Measurements from ENCODE around the gene JOSD2.
"Not testable (repeated sequence)": the region's sequence is repeated elsewhere in the genome, so short reads cannot be mapped to it uniquely, and the experiment has no call there.

JOSD2 gene

GRCh38 chr19:50535672-50536187 is 24.7 kb upstream of the JOSD2 start:
- DNase-seq (ENCODE audit: low read depth), result no peak
- no peak overlapping the region for H3K4me3 ChIP-seq (ENCODE audit: control insufficient read depth, low read depth, low read length)
- no peak for TF ChIP-seq CTCF (IDR thresholded peaks at IDR 0.05; ENCODE audit: control insufficient read depth, insufficient read depth, low read depth, low read length, missing control alignments)

DNA sequence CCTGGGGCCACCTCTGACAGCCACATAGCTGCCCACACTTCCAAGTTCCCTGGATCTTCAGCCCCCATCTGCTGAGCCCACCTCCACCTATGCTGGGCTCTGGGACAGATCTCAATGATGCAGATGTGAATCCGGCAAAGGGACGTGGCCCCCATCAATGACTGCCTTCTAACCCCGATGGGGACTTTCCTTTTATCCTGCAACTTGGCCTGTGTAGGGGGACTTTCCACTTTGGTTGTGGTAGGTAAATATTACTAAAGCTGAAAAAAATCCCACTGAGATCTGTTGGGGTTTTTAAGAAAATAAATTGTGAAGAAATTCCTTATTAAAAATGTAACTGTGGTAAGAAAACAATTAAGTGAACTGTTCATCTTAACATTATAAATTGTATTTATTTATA is 23.5 kb upstream of the JOSD2 start:
- no peak for TF ChIP-seq CTCF (IDR thresholded peaks at IDR 0.05; ENCODE audit: control insufficient read depth, insufficient read depth, low read depth, low read length, missing control alignments)
- H3K4me3 ChIP-seq (ENCODE audit: control insufficient read depth, low read depth, low read length), result no peak overlapping the region
- no peak for DNase-seq (ENCODE audit: low read depth)

DNA sequence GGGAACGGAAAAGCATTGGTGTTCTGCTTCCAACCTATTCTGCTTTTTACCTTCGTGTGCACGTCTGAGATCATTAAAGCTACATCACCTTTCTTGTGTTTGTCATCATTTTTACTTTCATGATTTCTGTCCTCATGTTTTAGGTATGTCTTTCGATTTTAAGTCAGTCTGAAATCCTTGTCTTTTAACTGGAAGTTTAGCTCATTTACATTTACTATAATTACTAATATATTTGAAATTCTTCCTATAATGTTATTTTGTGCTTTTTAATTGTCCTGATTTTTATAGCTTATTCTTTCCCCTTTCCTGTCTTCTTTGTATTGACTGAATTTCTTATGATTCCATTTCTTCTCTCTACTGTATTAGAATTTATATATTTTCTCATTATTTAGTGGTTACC is 22.0 kb upstream of the JOSD2 start:
- no peak overlapping the region for H3K4me3 ChIP-seq (ENCODE audit: control insufficient read depth, low read depth, low read length)
- DNase-seq (ENCODE audit: low read depth), result no peak
- no peak for TF ChIP-seq CTCF (IDR thresholded peaks at IDR 0.05; ENCODE audit: control insufficient read depth, insufficient read depth, low read depth, low read length, missing control alignments)

DNA sequence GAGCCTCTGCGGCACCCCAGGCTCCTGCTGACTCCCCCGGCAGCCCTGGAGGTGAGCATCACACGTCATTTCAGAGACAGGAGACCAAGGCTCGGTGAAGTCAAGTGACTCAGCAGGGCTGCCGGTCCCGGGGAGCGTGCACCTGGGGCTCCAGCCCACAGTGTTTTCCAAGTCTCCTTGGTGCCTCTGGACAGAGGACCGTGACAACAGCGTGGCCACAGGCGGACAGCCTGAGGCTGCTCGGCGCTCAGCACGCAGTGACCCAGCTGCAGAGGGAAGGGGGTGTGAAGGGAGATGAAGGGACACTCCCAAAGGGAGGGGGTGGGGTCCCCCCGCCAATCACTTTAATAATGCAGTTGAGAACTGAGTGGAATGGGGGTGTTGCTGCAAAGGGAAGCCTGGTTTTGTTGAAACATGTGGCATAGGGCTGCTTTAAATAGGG is 20.2 kb upstream of the JOSD2 start:
- TF ChIP-seq CTCF (IDR thresholded peaks at IDR 0.05; ENCODE audit: control insufficient read depth, insufficient read depth, low read depth, low read length, missing control alignments), result no peak
- H3K4me3 ChIP-seq (ENCODE audit: control insufficient read depth, low read depth, low read length), result no peak overlapping the region
- DNase-seq (ENCODE audit: low read depth), result no peak

GRCh38 chr19:50528052-50528451 is 17.1 kb upstream of the JOSD2 start:
- H3K4me3 ChIP-seq (ENCODE audit: control insufficient read depth, low read depth, low read length), result not testable (repeated sequence)

DNA sequence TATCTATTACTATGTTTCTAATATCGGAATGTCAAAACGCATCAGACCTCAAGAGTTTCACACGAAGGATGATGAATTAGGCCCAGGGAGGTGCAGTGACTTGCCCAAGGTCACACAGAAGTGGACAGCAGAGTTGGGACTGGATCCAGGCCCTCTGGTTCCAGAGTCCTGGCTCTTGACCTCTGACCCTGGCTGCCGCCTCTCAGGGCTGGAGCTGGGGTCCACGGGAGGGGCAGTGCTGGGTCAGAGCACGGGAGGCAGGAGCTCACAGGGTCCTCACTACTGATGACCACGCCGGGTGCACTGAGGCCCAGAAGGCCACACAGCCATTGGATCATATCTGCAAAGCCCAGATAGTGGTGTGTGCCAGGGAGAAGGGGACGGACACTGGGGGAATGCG is 11.9 kb upstream of the JOSD2 start:
- H3K4me3 ChIP-seq (ENCODE audit: control insufficient read depth, low read depth, low read length), result no peak overlapping the region
- DNase-seq (ENCODE audit: low read depth), result no peak
- TF ChIP-seq CTCF (IDR thresholded peaks at IDR 0.05; ENCODE audit: control insufficient read depth, insufficient read depth, low read depth, low read length, missing control alignments), result no peak

More at GRCh38 chr19:50528052-50528451, 17.1 kb upstream of the JOSD2 start:
- not testable (repeated sequence) for DNase-seq (ENCODE audit: low read depth)

DNA sequence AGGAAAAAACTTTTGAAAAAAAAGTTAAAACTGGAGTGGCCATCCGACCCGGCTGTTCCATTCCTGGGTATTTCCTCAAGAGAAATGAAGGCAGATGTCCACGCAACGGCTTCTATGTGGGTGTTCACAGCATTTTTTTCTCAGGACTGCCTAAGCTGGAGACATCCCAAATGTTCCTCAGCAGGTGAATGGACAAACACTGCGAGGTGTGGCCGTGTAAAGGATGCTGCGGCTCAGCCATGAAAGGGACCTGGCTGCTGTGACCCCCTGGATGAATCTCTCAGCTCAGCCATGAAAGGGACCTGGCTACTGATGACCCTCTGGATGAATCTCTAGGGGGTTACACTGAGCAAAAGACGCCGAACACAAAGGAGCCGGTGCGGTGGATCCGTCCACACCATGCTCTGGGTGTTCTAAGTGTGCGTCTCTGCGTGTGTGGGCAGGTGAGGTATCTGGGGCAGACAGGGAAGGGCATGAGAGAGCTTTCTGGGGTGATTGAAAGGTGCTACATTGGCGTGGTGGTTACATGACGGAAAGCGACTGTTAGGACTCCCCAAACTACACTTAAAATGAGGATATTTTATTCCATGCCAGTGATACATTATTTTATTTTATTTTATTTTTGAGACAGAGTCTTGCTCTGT is 10.0 kb upstream of the JOSD2 start:
- no peak for TF ChIP-seq CTCF (IDR thresholded peaks at IDR 0.05; ENCODE audit: control insufficient read depth, insufficient read depth, low read depth, low read length, missing control alignments)
- no peak for DNase-seq (ENCODE audit: low read depth)
- no peak overlapping the region for H3K4me3 ChIP-seq (ENCODE audit: control insufficient read depth, low read depth, low read length)

Measured in AG09309 (cell line).